22Rv1 (cell line): Measurements from ENCODE around the gene ZNF691.

Experiments used
- ZFX ChIP-seq: fragments of 450-650 bp; IDR thresholded peaks from 2 replicates; pipeline ENCODE4 v1.6.1; 2017; ENCODE audit warnings: antibody characterized with exemption, borderline replicate concordance
- TF ChIP-seq, protein P1 (sequence below): fragments of 450-650 bp; IDR thresholded peaks from 2 replicates; pipeline ENCODE4 v1.5.1; 2017; ENCODE audit warnings: mild to moderate bottlenecking

DNA sequence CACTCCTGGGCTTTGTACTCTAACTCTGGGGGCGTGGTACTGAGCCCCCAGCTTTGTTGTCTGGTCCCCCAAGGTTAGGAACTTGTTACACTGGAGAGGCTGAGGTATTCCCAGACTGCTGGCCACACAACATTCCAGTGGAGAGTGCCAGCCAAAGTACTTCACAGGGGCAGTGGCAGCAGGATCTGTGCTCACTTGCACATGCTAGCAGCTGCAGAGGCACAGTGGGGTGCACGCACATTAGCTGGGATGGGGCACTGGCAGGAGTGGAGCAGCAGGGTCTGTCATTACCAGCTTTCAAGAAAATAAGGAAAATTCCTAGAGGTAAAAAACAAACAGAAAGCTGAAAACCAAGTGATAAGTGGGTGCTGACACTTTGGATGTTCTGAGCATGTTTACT is 31.0 kb downstream of the ZNF691 start:
- TF ChIP-seq, protein P1, sequence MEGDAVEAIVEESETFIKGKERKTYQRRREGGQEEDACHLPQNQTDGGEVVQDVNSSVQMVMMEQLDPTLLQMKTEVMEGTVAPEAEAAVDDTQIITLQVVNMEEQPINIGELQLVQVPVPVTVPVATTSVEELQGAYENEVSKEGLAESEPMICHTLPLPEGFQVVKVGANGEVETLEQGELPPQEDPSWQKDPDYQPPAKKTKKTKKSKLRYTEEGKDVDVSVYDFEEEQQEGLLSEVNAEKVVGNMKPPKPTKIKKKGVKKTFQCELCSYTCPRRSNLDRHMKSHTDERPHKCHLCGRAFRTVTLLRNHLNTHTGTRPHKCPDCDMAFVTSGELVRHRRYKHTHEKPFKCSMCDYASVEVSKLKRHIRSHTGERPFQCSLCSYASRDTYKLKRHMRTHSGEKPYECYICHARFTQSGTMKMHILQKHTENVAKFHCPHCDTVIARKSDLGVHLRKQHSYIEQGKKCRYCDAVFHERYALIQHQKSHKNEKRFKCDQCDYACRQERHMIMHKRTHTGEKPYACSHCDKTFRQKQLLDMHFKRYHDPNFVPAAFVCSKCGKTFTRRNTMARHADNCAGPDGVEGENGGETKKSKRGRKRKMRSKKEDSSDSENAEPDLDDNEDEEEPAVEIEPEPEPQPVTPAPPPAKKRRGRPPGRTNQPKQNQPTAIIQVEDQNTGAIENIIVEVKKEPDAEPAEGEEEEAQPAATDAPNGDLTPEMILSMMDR = no peak
- no peak for TF ChIP-seq ZFX
